MM.1S (cell line): Measurements from ENCODE around the gene DHRS3.

Source experiments
- CTCF ChIP-seq: fragments of 300-600 bp; sonication (generic); IDR thresholded peaks from 2 replicates; pipeline ENCODE4 v1.5.1; 2016; ENCODE audit warnings: antibody characterized with exemption, low read length, mixed read lengths
- EZH2 ChIP-seq: fragments of 300-600 bp; sonication (generic); optimal IDR thresholded peaks from 2 replicates; pipeline ENCODE3; 2017; ENCODE audit warnings: low read depth, mild to moderate bottlenecking, antibody characterized with exemption, low read length, mixed read lengths
- EZH2phosphoT487 ChIP-seq: fragments of 300-600 bp; sonication (generic); IDR thresholded peaks from 2 replicates; pipeline ENCODE4 v1.6.1; 2018; ENCODE audit warnings: antibody characterized with exemption, low read length

DNA sequence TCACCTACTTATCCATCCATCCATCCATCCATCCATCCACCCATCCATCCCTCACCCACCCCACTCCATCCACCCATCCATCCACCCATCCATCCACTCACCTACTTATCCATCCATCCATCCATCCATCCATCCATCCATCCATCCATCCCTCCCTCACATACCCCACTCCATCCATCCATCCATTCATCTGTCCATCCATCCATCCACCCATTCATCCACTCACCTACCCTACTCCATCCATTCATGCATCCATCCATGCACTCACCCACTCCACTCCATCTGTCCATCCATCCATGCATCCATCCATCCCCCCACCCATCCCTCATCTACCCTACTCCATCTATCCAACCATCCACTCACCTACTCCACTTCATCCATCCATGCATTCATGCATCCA, 34.5 kb downstream of the DHRS3 start:
- TF ChIP-seq CTCF (no peak), EZH2phosphoT487 (no peak), EZH2 (no peak)
